CD4-positive, alpha-beta T cell treated with Interleukin-10 for 1 hour (primary cell): ENCODE results near the gene SHE.
A peak's percentile ranks its signal among the peaks of the same experiment; 100 is the strongest.

Experiments used
- DNase-seq: peaks from one replicate; pipeline ENCODE4 v3.0.0-alpha.2; 2020

Gene SHE

GRCh38 chr1:154443274-154444013 is 58.8 kb downstream of the SHE start:
- DNase-seq = no peak

GRCh38 chr1:154442006-154442740 is 60.0 kb downstream of the SHE start:
- DNase-seq = no peak

- no peak for DNase-seq
Observed at GRCh38 chr1:154441241-154441888, 60.8 kb downstream of the SHE start.

- no peak for DNase-seq
Observed at GRCh38 chr1:154440036-154440804, 62.0 kb downstream of the SHE start.

GRCh38 chr1:154436433-154436832 is 65.8 kb downstream of the SHE start:
- no peak for DNase-seq

GRCh38 chr1:154435599-154436200 is 66.5 kb downstream of the SHE start:
- DNase-seq = no peak

- no peak for DNase-seq
Observed at GRCh38 chr1:154434346-154435085, 67.7 kb downstream of the SHE start.

- DNase-seq = no peak
Observed at GRCh38 chr1:154433161-154433764, 68.9 kb downstream of the SHE start.

GRCh38 chr1:154431586-154432373 is 70.4 kb downstream of the SHE start:
- peak; percentile 35 for DNase-seq

- no peak for DNase-seq
Observed at GRCh38 chr1:154430903-154431302, 71.3 kb downstream of the SHE start.

- no peak for DNase-seq
Observed at GRCh38 chr1:154429841-154430611, 72.2 kb downstream of the SHE start.
